Thymus (tissue), 2 donors: Measurements from ENCODE around the gene CYSTM1. TPM values are rescaled to one million over a fixed set of nuclear protein-coding genes. Genes with fewer than 3 reads are reported as not detected.

Source experiments
- polyA plus RNA-seq: library from polyadenylated mRNA; stranded (reverse); fragments of 200-250 nt; gene quantifications from one replicate; pipeline ENCODE4 v1.2.3, GENCODE V29; 2013
- total RNA-seq: library from RNA; stranded (reverse); fragments of 120-200 nt; gene quantifications from one replicate; pipeline ENCODE4 v1.2.4, GENCODE V29; 2013
- donor health status: healthy.

CYSTM1 gene
- total and polyA plus RNA-seq, 2 donors: 23.1 to 44.7 TPM

Other genes starting within 250 kb of the CYSTM1 start
- gene NRG2, start 131.9 kb upstream of the CYSTM1 start, total RNA-seq: 0.38 TPM
- gene NRG2, start 131.9 kb upstream of the CYSTM1 start, polyA plus RNA-seq: 0.96 TPM
- 4.7 TPM for gene PURA, start 61.1 kb upstream of the CYSTM1 start, total RNA-seq
- 5.9 TPM for gene PURA, start 61.1 kb upstream of the CYSTM1 start, polyA plus RNA-seq
- 1.5 TPM for gene IGIP, start 49.3 kb upstream of the CYSTM1 start, total RNA-seq
- gene IGIP, start 49.3 kb upstream of the CYSTM1 start, polyA plus RNA-seq: 9.2 TPM
- 48.4 TPM for gene PFDN1, start 127.9 kb downstream of the CYSTM1 start, total RNA-seq
- 80.7 TPM for gene PFDN1, start 127.9 kb downstream of the CYSTM1 start, polyA plus RNA-seq
- 1.7 TPM for gene HBEGF, start 171.4 kb downstream of the CYSTM1 start, total RNA-seq
- 4.2 TPM for gene HBEGF, start 171.4 kb downstream of the CYSTM1 start, polyA plus RNA-seq
- not detected for gene SLC4A9, start 185.0 kb downstream of the CYSTM1 start, total RNA-seq
- gene SLC4A9, start 185.0 kb downstream of the CYSTM1 start, polyA plus RNA-seq: 0.07 TPM
- gene ANKHD1, start 226.6 kb downstream of the CYSTM1 start, total RNA-seq: 37.4 TPM
- gene ANKHD1, start 226.6 kb downstream of the CYSTM1 start, polyA plus RNA-seq: 60.1 TPM